HCT116 (cell line): Measurements from ENCODE around the gene PARVA. TPM values are rescaled to one million over a fixed set of nuclear protein-coding genes. Genes with fewer than 3 reads are reported as not detected.

Experiments
- ATAC-seq: fragments of 200-7000 bp; cut with Tn5 transposase; 2 replicates; pipeline ENCODE4 v1.9.1; 2020; ENCODE audit warnings: mild to moderate bottlenecking, moderate library complexity
- BruUV-seq: library from RNA; stranded (reverse); fragments of 400-500 nt; replicated peaks from 2 replicates; lab custom pipeline; 2021; lab: Mats Ljungman, UMichigan
- CTCF ChIA-PET: fragments of 300-600 bp; sonication (Branson Sonifier 250); formaldehyde crosslinking; loops from one replicate; lab custom pipeline; 2021; ENCODE audit warnings: antibody characterized with exemption; lab: Charles Lee
- POLR2A ChIA-PET: fragments of 300-600, 350-600 bp; sonication (Branson Sonifier 250); formaldehyde crosslinking; loops from one replicate; lab custom pipeline; 2021; ENCODE audit warnings: antibody characterized with exemption; lab: Charles Lee
- RAD21 ChIA-PET, 2 experiments: fragments of 300-600 bp; sonication (Branson Sonifier 250); formaldehyde crosslinking; loops; one replicate each; lab custom pipeline; 2023; ENCODE audit warnings: low total read pairs in 2 of 2; ENCODE audit not compliant: uncharacterized antibody in 2 of 2, unreplicated experiment in 2 of 2, low non-redundant PET in 1 of 2; lab: Charles Lee
- DNase-seq: peaks from one replicate; pipeline ENCODE4 v3.0.0-alpha.2; 2010; ENCODE audit warnings: low read depth, low spot score
- H2AFZ ChIP-seq: fragments of 200-600 bp; shearing (Covaris generic), sonication (generic); 2 replicates; pipeline ENCODE4 v1.6.1; 2017; ENCODE audit warnings: low read depth, mixed run types, mixed read lengths, antibody characterized with exemption, low read length; ENCODE audit not compliant: poor library complexity, severe bottlenecking
- H3K27ac ChIP-seq: 2 replicates; pipeline ENCODE4 v1.5.1; 2012; ENCODE audit warnings: low read depth, low read length
- H3K27me3 ChIP-seq: fragments of 200-600 bp; sonication (generic); 2 replicates; pipeline ENCODE4 v1.6.1; 2016; ENCODE audit warnings: mixed run types, low read length, mixed read lengths; ENCODE audit not compliant: insufficient read depth
- H3K36me3 ChIP-seq, 2 experiments: fragments of 200-500 bp in 1 of 2; fragments of 200-600 bp in 1 of 2; sonication (Bioruptor generic) in 1 of 2; sonication (generic) in 1 of 2; 2 replicates each; pipeline versions ENCODE4 v1.5.1 to v1.6.1; 2014 to 2016; ENCODE audit warnings: low read length in 2 of 2, inconsistent platforms in 1 of 2, mixed read lengths in 1 of 2, mixed run types in 1 of 2; ENCODE audit not compliant: insufficient read depth in 2 of 2, control insufficient read depth in 1 of 2
- H3K4me1 ChIP-seq, 2 experiments: fragments of 200-600 bp in 1 of 2; sonication (generic) in 1 of 2; 2 replicates each; pipeline versions ENCODE4 v1.5.1 to v1.6.1; 2012 to 2017; ENCODE audit warnings: low read length in 2 of 2, inconsistent platforms in 1 of 2, mild to moderate bottlenecking in 1 of 2, mixed read lengths in 1 of 2, mixed run types in 1 of 2, moderate library complexity in 1 of 2; ENCODE audit not compliant: insufficient read depth in 2 of 2, control insufficient read depth in 1 of 2
- H3K4me2 ChIP-seq: fragments of 200-600 bp; sonication (generic); 2 replicates; pipeline ENCODE4 v1.6.1; 2017; ENCODE audit warnings: mixed run types, low read length, mixed read lengths
- H3K4me3 ChIP-seq, 2 experiments: fragments of 200-600 bp in 1 of 2; sonication (generic) in 1 of 2; replicated peaks in 1 of 2; 2 replicates each; pipeline ENCODE4 v1.5.1; 2011 to 2016; ENCODE audit warnings: low read length in 2 of 2, control low read depth in 1 of 2, low read depth in 1 of 2, mild to moderate bottlenecking in 1 of 2, mixed read lengths in 1 of 2, mixed run types in 1 of 2
- H3K79me2 ChIP-seq: fragments of 200-600 bp; sonication (generic); 2 replicates; pipeline ENCODE4 v1.6.1; 2017; ENCODE audit warnings: mild to moderate bottlenecking, mixed run types, low read length, moderate library complexity, mixed read lengths; ENCODE audit not compliant: insufficient read depth
- H3K9ac ChIP-seq: fragments of 200-600 bp; sonication (generic); 2 replicates; pipeline ENCODE4 v1.6.1; 2016; ENCODE audit warnings: low read length, mixed read lengths
- H3K9me2 ChIP-seq: fragments of 200-600 bp; sonication (generic), shearing (Covaris generic); 2 replicates; pipeline ENCODE4 v1.6.1; 2017; ENCODE audit warnings: mixed run types, mild to moderate bottlenecking, moderate library complexity; ENCODE audit not compliant: insufficient read depth
- H3K9me3 ChIP-seq, 2 experiments: fragments of 200-500 bp in 1 of 2; fragments of 200-600 bp in 1 of 2; sonication (Bioruptor generic) in 1 of 2; sonication (generic) in 1 of 2; 2 replicates each; pipeline ENCODE4 v1.6.1; 2014 to 2017; ENCODE audit warnings: low read length in 2 of 2, mixed read lengths in 2 of 2, inconsistent platforms in 1 of 2, low read depth in 1 of 2, mild to moderate bottlenecking in 1 of 2, mixed run types in 1 of 2, moderate library complexity in 1 of 2; ENCODE audit not compliant: control insufficient read depth in 1 of 2, insufficient read depth in 1 of 2
- H4K20me1 ChIP-seq: fragments of 200-600 bp; sonication (generic), shearing (Covaris generic); 2 replicates; pipeline ENCODE4 v1.6.1; 2017; ENCODE audit warnings: mixed run types, mild to moderate bottlenecking, moderate library complexity; ENCODE audit not compliant: insufficient read depth
- ATF3 ChIP-seq: IDR thresholded peaks from 2 replicates; pipeline ENCODE4 v1.6.1; 2012
- CEBPB ChIP-seq: IDR thresholded peaks from 2 replicates; pipeline ENCODE4 v1.6.1; 2012; ENCODE audit warnings: low read depth
- EGR1 ChIP-seq: IDR thresholded peaks from 2 replicates; pipeline ENCODE4 v1.6.1; 2012; ENCODE audit warnings: low read depth
- EZH2 ChIP-seq: fragments of 200-600 bp; sonication (generic); IDR thresholded peaks from 2 replicates; pipeline ENCODE4 v1.6.1; 2017; ENCODE audit warnings: antibody characterized with exemption, mixed run types
- EZH2phosphoT487 ChIP-seq: fragments of 200-600 bp; IDR thresholded peaks from 2 replicates; pipeline ENCODE4 v1.6.1; 2018; ENCODE audit warnings: antibody characterized with exemption, borderline replicate concordance
- FOSL1 ChIP-seq: IDR thresholded peaks from 2 replicates; pipeline ENCODE4 v1.6.1; 2012; ENCODE audit warnings: low read depth
- RAD21 ChIP-seq: IDR thresholded peaks from 2 replicates; pipeline ENCODE4 v1.6.1; 2012; ENCODE audit warnings: low read depth, mild to moderate bottlenecking
- SIN3A ChIP-seq: IDR thresholded peaks from 2 replicates; pipeline ENCODE4 v1.6.1; 2012; ENCODE audit warnings: low read depth
- SRF ChIP-seq: IDR thresholded peaks from 2 replicates; pipeline ENCODE4 v1.6.1; 2012; ENCODE audit warnings: low read depth
- TCF7L2 ChIP-seq: IDR thresholded peaks from 2 replicates; pipeline ENCODE4 v1.7.0; 2011; ENCODE audit warnings: borderline replicate concordance, inconsistent platforms; ENCODE audit not compliant: insufficient read depth, insufficient read length; ENCODE audit errors: extremely low read depth
- YY1 ChIP-seq: IDR thresholded peaks from 2 replicates; pipeline ENCODE4 v1.6.1; 2011; ENCODE audit warnings: low read length, low read depth, moderate library complexity, mild to moderate bottlenecking; ENCODE audit not compliant: insufficient replicate concordance; ENCODE audit errors: extremely low read depth
- intact Hi-C: fragments of 100-400 bp; cut with micrococcal nuclease; formaldehyde crosslinking; loops from 2 replicates; pipeline ENCODE4 v1.10.0; 2022
- total RNA-seq: library from RNA; stranded (reverse); gene quantifications from one replicate; pipeline ENCODE4 v1.2.1, GENCODE V29; 2021; ENCODE audit not compliant: unreplicated experiment
- TF ChIP-seq, protein P1 (sequence below): IDR thresholded peaks from 2 replicates; pipeline ENCODE4 v1.6.1; 2012
- TF ChIP-seq, protein P2 (sequence below): IDR thresholded peaks from 2 replicates; pipeline ENCODE4 v1.6.1; 2011; ENCODE audit warnings: mild to moderate bottlenecking, low read length, moderate library complexity; ENCODE audit not compliant: insufficient replicate concordance; ENCODE audit errors: extremely low read depth
- TF ChIP-seq, protein P3 (sequence below), 3 experiments: fragments of 200-600 bp in 1 of 3; sonication (generic) in 1 of 3; IDR thresholded peaks in 2 of 3; conservative IDR thresholded peaks in 1 of 3; 2 replicates each; pipeline ENCODE4 v1.5.1; 2012 to 2017; ENCODE audit warnings: low read depth in 2 of 3, low read length in 2 of 3, antibody characterized with exemption in 1 of 3, borderline replicate concordance in 1 of 3, control low read depth in 1 of 3, mild to moderate bottlenecking in 1 of 3, mixed read lengths in 1 of 3, mixed run types in 1 of 3, moderate library complexity in 1 of 3; ENCODE audit not compliant: insufficient read depth in 1 of 3

PARVA gene
- total RNA-seq, 1 experiment from 2014 or later: 18.4 TPM

GRCh38 chr11:12429155-12429554, 51.8 kb downstream of the PARVA start:
- H3K4me1 ChIP-seq: peaks cover 8 to 13% of the 10 kb centered on the region in 2 experiments; a peak in 3 of 4 replicates
- intact Hi-C loops: no loop called here
- no peak overlapping the region for H2AFZ ChIP-seq
- H3K9me2 ChIP-seq: no peaks in the 10 kb centered on the region
- BruUV-seq: no TSS peak
- no peaks in the 10 kb centered on the region for H3K9me3 ChIP-seq
- H3K27ac ChIP-seq: no peak overlapping the region
- no peak overlapping the region for H3K9ac ChIP-seq
- H3K4me3 ChIP-seq: no peak overlapping the region
- ATAC-seq (no peak), DNase-seq (no peak)
- POLR2A ChIA-PET: no interaction called here
- no peaks in the 10 kb centered on the region for H3K79me2 ChIP-seq
- RAD21 ChIA-PET: no interaction called here
- CTCF ChIA-PET: no interaction called here
- H3K27me3 ChIP-seq: no peaks in the 10 kb centered on the region
- no peaks in the 10 kb centered on the region for H3K36me3 ChIP-seq
- no peak overlapping the region for H3K4me2 ChIP-seq
- TF ChIP-seq, protein P1, sequence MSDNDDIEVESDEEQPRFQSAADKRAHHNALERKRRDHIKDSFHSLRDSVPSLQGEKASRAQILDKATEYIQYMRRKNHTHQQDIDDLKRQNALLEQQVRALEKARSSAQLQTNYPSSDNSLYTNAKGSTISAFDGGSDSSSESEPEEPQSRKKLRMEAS: no peak
- TF ChIP-seq, protein P2, sequence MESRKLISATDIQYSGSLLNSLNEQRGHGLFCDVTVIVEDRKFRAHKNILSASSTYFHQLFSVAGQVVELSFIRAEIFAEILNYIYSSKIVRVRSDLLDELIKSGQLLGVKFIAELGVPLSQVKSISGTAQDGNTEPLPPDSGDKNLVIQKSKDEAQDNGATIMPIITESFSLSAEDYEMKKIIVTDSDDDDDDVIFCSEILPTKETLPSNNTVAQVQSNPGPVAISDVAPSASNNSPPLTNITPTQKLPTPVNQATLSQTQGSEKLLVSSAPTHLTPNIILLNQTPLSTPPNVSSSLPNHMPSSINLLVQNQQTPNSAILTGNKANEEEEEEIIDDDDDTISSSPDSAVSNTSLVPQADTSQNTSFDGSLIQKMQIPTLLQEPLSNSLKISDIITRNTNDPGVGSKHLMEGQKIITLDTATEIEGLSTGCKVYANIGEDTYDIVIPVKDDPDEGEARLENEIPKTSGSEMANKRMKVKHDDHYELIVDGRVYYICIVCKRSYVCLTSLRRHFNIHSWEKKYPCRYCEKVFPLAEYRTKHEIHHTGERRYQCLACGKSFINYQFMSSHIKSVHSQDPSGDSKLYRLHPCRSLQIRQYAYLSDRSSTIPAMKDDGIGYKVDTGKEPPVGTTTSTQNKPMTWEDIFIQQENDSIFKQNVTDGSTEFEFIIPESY: no peak
- TF ChIP-seq FOSL1 (no peak), TCF7L2 (no peak), ATF3 (no peak), RAD21 (no peak), CEBPB (no peak), EGR1 (no peak), SIN3A (no peak), YY1 (no peak), SRF (no peak), EZH2phosphoT487 (no peak), EZH2 (no peak)
- TF ChIP-seq, protein P3, sequence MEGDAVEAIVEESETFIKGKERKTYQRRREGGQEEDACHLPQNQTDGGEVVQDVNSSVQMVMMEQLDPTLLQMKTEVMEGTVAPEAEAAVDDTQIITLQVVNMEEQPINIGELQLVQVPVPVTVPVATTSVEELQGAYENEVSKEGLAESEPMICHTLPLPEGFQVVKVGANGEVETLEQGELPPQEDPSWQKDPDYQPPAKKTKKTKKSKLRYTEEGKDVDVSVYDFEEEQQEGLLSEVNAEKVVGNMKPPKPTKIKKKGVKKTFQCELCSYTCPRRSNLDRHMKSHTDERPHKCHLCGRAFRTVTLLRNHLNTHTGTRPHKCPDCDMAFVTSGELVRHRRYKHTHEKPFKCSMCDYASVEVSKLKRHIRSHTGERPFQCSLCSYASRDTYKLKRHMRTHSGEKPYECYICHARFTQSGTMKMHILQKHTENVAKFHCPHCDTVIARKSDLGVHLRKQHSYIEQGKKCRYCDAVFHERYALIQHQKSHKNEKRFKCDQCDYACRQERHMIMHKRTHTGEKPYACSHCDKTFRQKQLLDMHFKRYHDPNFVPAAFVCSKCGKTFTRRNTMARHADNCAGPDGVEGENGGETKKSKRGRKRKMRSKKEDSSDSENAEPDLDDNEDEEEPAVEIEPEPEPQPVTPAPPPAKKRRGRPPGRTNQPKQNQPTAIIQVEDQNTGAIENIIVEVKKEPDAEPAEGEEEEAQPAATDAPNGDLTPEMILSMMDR (IDR thresholded peaks at IDR 0.05 in 2 of 3, conservative IDR thresholded peaks at IDR 0.05 in 1 of 3; ENCODE audit: borderline replicate concordance in 1 of 3, insufficient read depth in 1 of 3, low read depth in 2 of 3, low read length in 2 of 3): no peak
- no peaks in the 10 kb centered on the region for H4K20me1 ChIP-seq
